ENCODE measurements around the gene AKIRIN1.
A peak's percentile ranks its signal among the peaks of the same experiment; 100 is the strongest.

Gene AKIRIN1, protein sequence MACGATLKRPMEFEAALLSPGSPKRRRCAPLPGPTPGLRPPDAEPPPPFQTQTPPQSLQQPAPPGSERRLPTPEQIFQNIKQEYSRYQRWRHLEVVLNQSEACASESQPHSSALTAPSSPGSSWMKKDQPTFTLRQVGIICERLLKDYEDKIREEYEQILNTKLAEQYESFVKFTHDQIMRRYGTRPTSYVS

DNA sequence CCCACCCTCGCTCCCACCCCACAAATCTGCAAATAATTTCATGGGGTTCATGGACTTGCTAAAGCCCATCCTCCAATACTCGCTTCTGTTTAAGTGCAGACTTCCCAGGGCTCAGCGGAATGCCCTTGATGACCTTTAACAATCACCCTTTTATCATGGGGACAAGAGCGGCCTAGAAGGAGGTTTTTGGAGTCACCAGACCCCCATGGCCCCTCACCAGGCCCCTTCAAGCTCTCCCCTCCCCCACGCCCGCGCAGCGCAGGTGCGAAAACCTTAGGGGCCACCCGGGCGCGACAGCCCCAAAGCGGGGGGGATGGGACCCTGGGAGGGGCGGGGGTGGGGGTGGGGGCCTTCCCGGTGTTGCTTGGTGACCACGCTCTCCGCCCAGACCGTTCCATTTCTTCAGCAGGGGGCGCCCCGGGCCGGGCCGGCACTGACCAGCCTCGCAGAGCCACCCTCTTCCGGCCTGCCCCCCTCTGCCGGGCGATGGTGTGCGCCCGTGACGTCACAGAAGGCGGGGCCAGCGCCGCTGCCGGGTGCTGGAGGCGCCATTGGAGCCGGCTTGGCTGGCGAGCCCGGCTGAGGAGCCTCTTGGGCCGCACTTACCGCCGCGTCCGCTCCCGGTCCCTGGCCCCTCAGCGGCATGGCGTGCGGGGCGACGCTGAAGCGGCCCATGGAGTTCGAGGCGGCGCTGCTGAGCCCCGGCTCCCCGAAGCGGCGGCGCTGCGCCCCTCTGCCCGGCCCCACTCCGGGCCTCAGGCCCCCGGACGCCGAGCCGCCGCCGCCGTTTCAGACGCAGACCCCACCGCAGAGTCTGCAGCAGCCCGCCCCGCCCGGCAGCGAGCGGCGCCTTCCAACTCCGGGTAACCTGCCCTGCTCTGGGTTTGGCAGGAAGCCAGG lies at the start of gene AKIRIN1:
AKIRIN1 (plus strand) TSS at position 539 of the 900 bp plus-strand sequence; CDS start at position 644, 105 bp downstream.
- DNase-seq (ENCODE audit: low spot score) = peak; percentile 100
- TF ChIP-seq, protein P1, sequence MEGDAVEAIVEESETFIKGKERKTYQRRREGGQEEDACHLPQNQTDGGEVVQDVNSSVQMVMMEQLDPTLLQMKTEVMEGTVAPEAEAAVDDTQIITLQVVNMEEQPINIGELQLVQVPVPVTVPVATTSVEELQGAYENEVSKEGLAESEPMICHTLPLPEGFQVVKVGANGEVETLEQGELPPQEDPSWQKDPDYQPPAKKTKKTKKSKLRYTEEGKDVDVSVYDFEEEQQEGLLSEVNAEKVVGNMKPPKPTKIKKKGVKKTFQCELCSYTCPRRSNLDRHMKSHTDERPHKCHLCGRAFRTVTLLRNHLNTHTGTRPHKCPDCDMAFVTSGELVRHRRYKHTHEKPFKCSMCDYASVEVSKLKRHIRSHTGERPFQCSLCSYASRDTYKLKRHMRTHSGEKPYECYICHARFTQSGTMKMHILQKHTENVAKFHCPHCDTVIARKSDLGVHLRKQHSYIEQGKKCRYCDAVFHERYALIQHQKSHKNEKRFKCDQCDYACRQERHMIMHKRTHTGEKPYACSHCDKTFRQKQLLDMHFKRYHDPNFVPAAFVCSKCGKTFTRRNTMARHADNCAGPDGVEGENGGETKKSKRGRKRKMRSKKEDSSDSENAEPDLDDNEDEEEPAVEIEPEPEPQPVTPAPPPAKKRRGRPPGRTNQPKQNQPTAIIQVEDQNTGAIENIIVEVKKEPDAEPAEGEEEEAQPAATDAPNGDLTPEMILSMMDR (IDR thresholded peaks at IDR 0.05; ENCODE audit: borderline replicate concordance, control extremely low read depth, extremely low read depth, insufficient read depth, missing control alignments) = no peak
- in situ Hi-C loops (cut with MboI; ENCODE audit: low sequenced_read_pairs, unreplicated experiment) = no loop called here

DNA sequence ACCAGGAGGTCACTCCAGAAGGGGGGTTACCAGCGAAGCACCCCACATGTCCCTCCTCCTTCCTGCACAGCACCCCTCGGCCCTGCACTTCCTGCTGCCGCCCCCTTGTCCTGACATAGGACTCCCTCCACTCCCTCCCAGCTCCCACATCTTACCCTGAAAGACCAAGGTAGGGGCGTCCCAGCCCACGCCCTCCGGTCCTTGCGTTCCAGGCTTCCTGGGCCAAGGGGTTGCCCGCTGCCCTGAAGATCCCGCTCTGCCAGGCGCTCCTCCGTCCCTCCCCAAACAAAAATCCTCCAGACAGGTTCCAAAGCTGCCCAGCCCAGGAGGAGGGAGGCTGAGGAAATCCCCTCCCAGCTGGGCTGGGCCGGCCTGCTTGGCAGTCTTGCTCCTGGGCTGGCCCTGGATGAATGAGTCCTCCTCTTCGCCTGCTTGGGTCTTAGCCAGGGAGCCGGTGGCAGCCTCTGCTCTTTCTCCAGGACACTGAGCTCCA lies 49.5 kb upstream of the AKIRIN1 start, which contains the start of gene RHBDL2:
RHBDL2 (minus strand) TSS at position 304 of the 493 bp plus-strand sequence. CDS start 22,618 bp downstream, outside the sequence.
- TF ChIP-seq, protein P1 (IDR thresholded peaks at IDR 0.05; ENCODE audit: borderline replicate concordance, control extremely low read depth, extremely low read depth, insufficient read depth, missing control alignments) = no peak
- no peak for DNase-seq (ENCODE audit: low spot score)
- in situ Hi-C loops (cut with MboI; ENCODE audit: low sequenced_read_pairs, unreplicated experiment) = no loop called here

DNA sequence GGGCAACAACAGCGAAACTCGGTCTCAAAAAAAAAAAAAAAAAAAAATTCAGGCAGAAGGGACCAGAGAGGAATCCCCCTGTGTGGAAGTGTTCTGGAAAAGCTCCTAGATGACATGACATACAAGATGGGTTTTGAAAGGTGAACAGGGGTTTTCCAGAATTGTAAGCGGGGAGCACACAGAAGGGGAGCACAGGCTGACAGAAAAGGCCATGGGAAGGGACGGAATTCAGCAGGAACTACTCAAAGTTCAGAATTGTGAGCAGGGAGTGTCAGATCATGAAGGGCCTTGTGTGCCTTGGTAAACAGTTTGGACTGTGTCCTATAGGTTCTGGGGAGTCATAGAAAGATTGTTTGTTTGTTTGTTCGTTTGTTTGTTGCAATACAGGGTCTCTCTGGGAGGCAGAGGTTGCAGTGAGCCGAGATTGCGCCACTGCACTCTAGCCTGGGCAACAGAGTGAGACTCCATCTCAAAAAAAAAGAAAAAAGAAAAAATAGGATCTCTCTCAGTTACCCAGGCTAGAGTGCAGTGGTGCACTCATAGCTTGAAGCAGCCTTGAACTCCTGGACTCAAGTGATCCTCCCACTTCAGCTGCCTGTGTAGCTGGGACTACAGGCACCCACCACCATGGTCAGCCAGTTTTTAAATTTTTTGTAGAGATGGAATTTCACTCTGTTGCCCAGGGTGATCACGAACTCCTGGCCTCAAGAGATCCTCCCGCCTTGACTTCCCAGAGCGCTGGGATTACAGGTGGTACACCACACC lies 48.2 kb upstream of the AKIRIN1 start:
- TF ChIP-seq, protein P1 (IDR thresholded peaks at IDR 0.05; ENCODE audit: borderline replicate concordance, control extremely low read depth, extremely low read depth, insufficient read depth, missing control alignments) = no peak
- no peak for DNase-seq (ENCODE audit: low spot score)
- in situ Hi-C loops (cut with MboI; ENCODE audit: low sequenced_read_pairs, unreplicated experiment) = no loop called here

DNA sequence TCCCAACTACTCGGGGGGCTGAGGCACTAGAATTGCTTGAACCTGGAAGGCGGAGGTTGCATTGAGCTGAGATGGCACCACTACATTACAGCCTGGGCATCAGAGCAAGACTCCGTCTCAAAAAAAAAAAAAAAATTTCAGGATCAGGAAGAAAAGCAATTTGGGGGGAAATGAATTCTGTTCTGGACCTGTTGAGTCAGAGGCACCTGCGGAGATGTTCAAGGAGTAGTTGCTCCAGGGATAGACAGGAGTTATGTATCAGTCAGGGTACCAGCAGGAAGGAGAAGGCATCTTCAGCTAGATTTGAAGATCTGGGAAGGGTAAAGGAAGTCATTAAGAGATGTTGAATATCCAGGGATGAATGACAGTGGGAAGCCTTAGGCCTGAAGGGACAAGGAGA lies 46.5 kb upstream of the AKIRIN1 start:
- TF ChIP-seq, protein P1 (IDR thresholded peaks at IDR 0.05; ENCODE audit: borderline replicate concordance, control extremely low read depth, extremely low read depth, insufficient read depth, missing control alignments) = no peak
- DNase-seq (ENCODE audit: low spot score) = no peak
- in situ Hi-C loops (cut with MboI; ENCODE audit: low sequenced_read_pairs, unreplicated experiment) = no loop called here

DNA sequence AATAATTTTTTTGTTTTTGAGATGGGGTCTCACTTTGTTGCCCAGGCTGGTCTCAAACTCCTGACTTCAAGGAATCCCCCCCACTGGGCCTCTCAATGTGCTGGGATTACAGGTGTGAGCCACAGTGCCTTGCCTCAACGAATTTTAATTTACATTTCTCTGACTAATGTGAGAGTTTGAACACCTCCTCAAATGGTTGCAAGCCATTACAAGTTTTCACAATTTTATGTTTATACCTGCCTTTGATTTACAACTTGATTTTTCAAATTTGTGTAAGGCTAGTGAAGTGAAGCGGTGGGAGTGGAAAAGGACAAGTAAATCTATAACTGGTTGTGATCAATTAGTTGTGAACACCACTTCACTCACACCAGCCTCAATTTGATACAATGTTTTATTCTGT lies 40.5 kb upstream of the AKIRIN1 start:
- no peak for DNase-seq (ENCODE audit: low spot score)
- in situ Hi-C loops (cut with MboI; ENCODE audit: low sequenced_read_pairs, unreplicated experiment) = no loop called here
- TF ChIP-seq, protein P1 (IDR thresholded peaks at IDR 0.05; ENCODE audit: borderline replicate concordance, control extremely low read depth, extremely low read depth, insufficient read depth, missing control alignments) = no peak

DNA sequence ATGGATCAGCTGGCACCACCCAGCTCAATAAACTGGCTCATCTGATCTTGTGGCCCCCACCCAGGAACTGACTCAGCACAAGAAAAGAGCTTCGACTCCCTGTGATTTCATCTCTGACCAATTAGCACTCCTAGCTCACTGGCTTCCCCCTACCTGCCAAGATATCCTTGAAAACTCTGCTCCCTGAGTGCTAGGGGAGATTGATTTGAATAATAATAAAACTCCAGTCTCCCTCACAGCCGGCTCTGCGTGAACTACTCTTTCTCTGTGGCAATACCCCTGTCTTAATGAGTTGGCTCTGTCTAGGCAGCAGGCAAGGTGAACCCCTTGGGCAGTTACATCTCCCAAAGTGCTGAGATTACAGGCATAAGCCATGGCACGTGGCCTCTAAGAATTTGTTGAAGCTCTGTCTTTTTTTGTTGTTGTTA lies 37.6 kb upstream of the AKIRIN1 start:
- in situ Hi-C loops (cut with MboI; ENCODE audit: low sequenced_read_pairs, unreplicated experiment) = no loop called here
- TF ChIP-seq, protein P1 (IDR thresholded peaks at IDR 0.05; ENCODE audit: borderline replicate concordance, control extremely low read depth, extremely low read depth, insufficient read depth, missing control alignments) = no peak
- no peak for DNase-seq (ENCODE audit: low spot score)

All from GM13976 (cell line).